Nephron (organoid): ENCODE measurements around the gene BMPR1A.

ENCODE experiments used
- H3K27ac Mint-ChIP-seq, 3 experiments: 2 replicates each; pipeline ENCODE4 v1.8.0; 2020; ENCODE audit warnings: mixed read lengths in 3 of 3, mild to moderate bottlenecking in 2 of 3, moderate library complexity in 1 of 3
- H3K27me3 Mint-ChIP-seq: 2 replicates; pipeline ENCODE4 v1.8.0; 2021; ENCODE audit warnings: low read depth, mild to moderate bottlenecking, moderate library complexity, mixed read lengths
- H3K36me3 Mint-ChIP-seq: 2 replicates; pipeline ENCODE4 v1.8.0; 2020; ENCODE audit warnings: low read depth, mixed read lengths
- H3K4me1 Mint-ChIP-seq: 2 replicates; pipeline ENCODE4 v1.8.0; 2020; ENCODE audit warnings: mixed read lengths
- H3K4me3 Mint-ChIP-seq, 3 experiments: 2 replicates each; pipeline ENCODE4 v1.8.0; 2020; ENCODE audit warnings: mild to moderate bottlenecking in 3 of 3, mixed read lengths in 3 of 3, moderate library complexity in 2 of 3
- H3K9me3 Mint-ChIP-seq: 2 replicates; pipeline ENCODE4 v1.8.0; 2020; ENCODE audit warnings: mixed read lengths
- CTCF ChIP-seq, 3 experiments: fragments of 200-600 bp; sonication (generic); IDR thresholded peaks; one replicate each; pipeline ENCODE4 v1.5.0; 2021; ENCODE audit warnings: antibody characterized with exemption in 3 of 3; ENCODE audit not compliant: unreplicated experiment in 3 of 3

Gene BMPR1A

GRCh38 chr10:86981716-86982115 lies 225.3 kb downstream of the BMPR1A start:
- Mint-ChIP-seq H3K9me3 (peaks cover 2% of the 10 kb centered on the region), H3K27ac (no peak overlapping the region), H3K4me3 (no peak overlapping the region), H3K36me3 (no peaks in the 10 kb centered on the region), H3K4me1 (peaks cover 32% of the 10 kb centered on the region), H3K27me3 (no peaks in the 10 kb centered on the region)
- TF ChIP-seq CTCF (IDR thresholded peaks at IDR 0.05; ENCODE audit: unreplicated experiment in 3 of 3), result no peak
